PC-3 (cell line): Measurements from ENCODE around the gene WRNIP1.

Experiments
- CTCF ChIP-seq: fragments of 300-600 bp; sonication (generic); conservative IDR thresholded peaks from 2 replicates; pipeline ENCODE4 v1.5.1; 2017; ENCODE audit warnings: antibody characterized with exemption, low read depth, mild to moderate bottlenecking, low read length
- EZH2 ChIP-seq: fragments of 300-600 bp; sonication (generic); IDR thresholded peaks from one replicate; pipeline ENCODE4 v1.6.1; 2017; ENCODE audit warnings: antibody characterized with exemption, mild to moderate bottlenecking, low read length; ENCODE audit not compliant: unreplicated experiment

DNA sequence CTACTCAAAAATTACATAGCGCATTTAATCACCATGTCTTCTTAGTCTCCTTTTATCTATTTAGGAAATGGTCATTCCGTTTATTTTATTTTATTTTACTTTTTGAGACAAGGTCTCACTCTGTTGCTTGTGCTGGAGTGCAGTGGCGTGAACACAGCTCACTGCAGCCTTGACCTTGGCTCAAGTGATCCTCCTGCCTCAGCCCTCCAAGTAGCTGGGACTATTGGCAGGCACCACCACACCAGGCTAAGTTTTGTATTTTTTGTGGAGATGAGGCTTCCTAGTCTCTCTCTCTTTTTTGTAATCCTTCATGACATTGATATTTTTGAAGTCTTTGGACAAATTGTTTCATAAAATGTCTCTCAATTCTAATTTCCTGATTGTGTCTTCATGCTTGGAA lies 9.7 kb upstream of the WRNIP1 start:
- no peak for TF ChIP-seq CTCF
- no peak for TF ChIP-seq EZH2
